HG02678 (cell line): ENCODE data around the gene ASXL3.

Experiments
- ATAC-seq: cut with Tn5 transposase; IDR thresholded peaks from one replicate; pipeline ENCODE4 v1.9.1; 2021; ENCODE audit warnings: mild to moderate bottlenecking, moderate library complexity; ENCODE audit not compliant: unreplicated experiment

The ASXL3 gene

GRCh38 chr18:33577685-33578517, at the start of gene ASXL3:
Gene ASXL3, plus strand, starts transcription at chr18:33578219. Its CDS starts 413 bp downstream, at chr18:33578632.
- ATAC-seq, result no peak

GRCh38 chr18:33532978-33533377, 45.0 kb upstream of the ASXL3 start:
- no peak for ATAC-seq

GRCh38 chr18:33536904-33537303, 41.1 kb upstream of the ASXL3 start:
- ATAC-seq, result no peak

- ATAC-seq, result no peak
Measured at GRCh38 chr18:33538418-33539042, 39.5 kb upstream of the ASXL3 start.

- no peak for ATAC-seq
Measured at GRCh38 chr18:33540392-33540791, 37.6 kb upstream of the ASXL3 start.

GRCh38 chr18:33541316-33541715, 36.7 kb upstream of the ASXL3 start:
- ATAC-seq, result no peak

GRCh38 chr18:33556846-33557245, 21.2 kb upstream of the ASXL3 start:
- no peak for ATAC-seq

- no peak for ATAC-seq
Measured at GRCh38 chr18:33557706-33558105, 20.3 kb upstream of the ASXL3 start.

- ATAC-seq, result no peak
Measured at GRCh38 chr18:33558529-33558928, 19.5 kb upstream of the ASXL3 start.

GRCh38 chr18:33560686-33561370, 17.2 kb upstream of the ASXL3 start:
- ATAC-seq, result peak; percentile 66

- ATAC-seq, result no peak
Measured at GRCh38 chr18:33562741-33563140, 15.3 kb upstream of the ASXL3 start.

GRCh38 chr18:33567705-33568104, 10.3 kb upstream of the ASXL3 start:
- ATAC-seq, result no peak

- no peak for ATAC-seq
Measured at GRCh38 chr18:33571998-33572787, 5.8 kb upstream of the ASXL3 start.

GRCh38 chr18:33573193-33573592, 4.8 kb upstream of the ASXL3 start:
- no peak for ATAC-seq

GRCh38 chr18:33575451-33575850, 2.6 kb upstream of the ASXL3 start:
- ATAC-seq, result no peak

- no peak for ATAC-seq
Measured at GRCh38 chr18:33576999-33577646, 896 bp upstream of the ASXL3 start.

GRCh38 chr18:33578518-33579348, 714 bp downstream of the ASXL3 start:
- no peak for ATAC-seq

GRCh38 chr18:33579349-33580215, 1.6 kb downstream of the ASXL3 start:
- no peak for ATAC-seq

- no peak for ATAC-seq
Measured at GRCh38 chr18:33580546-33580945, 2.5 kb downstream of the ASXL3 start.
